HG02588 (cell line): ENCODE results near the gene FOXO1.

Source experiments
- ATAC-seq: cut with Tn5 transposase; IDR thresholded peaks from one replicate; pipeline ENCODE4 v1.9.1; 2021; ENCODE audit warnings: mild to moderate bottlenecking, moderate library complexity; ENCODE audit not compliant: unreplicated experiment

FOXO1 gene

GRCh38 chr13:40517486-40518480, 148.7 kb downstream of the FOXO1 start:
- peak; percentile 80 for ATAC-seq

GRCh38 chr13:40515702-40516101, 150.7 kb downstream of the FOXO1 start:
- ATAC-seq = no peak

- no peak for ATAC-seq
These were observed 151.6 kb downstream of the FOXO1 start for GRCh38 chr13:40514802-40515201.

GRCh38 chr13:40509876-40510275, 156.6 kb downstream of the FOXO1 start:
- no peak for ATAC-seq

- ATAC-seq = no peak
These were observed 157.6 kb downstream of the FOXO1 start for GRCh38 chr13:40508767-40509342.

GRCh38 chr13:40508127-40508526, 158.3 kb downstream of the FOXO1 start:
- ATAC-seq = no peak

GRCh38 chr13:40506592-40507446, 159.6 kb downstream of the FOXO1 start:
- ATAC-seq = no peak
